NCI-H187 (cell line): ENCODE results near the gene NOC2L.
"Not testable (repeated sequence)": the region's sequence is repeated elsewhere in the genome, so short reads cannot be mapped to it uniquely, and the experiment has no call there.

Experiments used
- DNase-seq, 2 experiments: peaks; one replicate each; lab custom pipeline; 2025; lab: John Stamatoyannopoulos, UW

NOC2L gene

DNA sequence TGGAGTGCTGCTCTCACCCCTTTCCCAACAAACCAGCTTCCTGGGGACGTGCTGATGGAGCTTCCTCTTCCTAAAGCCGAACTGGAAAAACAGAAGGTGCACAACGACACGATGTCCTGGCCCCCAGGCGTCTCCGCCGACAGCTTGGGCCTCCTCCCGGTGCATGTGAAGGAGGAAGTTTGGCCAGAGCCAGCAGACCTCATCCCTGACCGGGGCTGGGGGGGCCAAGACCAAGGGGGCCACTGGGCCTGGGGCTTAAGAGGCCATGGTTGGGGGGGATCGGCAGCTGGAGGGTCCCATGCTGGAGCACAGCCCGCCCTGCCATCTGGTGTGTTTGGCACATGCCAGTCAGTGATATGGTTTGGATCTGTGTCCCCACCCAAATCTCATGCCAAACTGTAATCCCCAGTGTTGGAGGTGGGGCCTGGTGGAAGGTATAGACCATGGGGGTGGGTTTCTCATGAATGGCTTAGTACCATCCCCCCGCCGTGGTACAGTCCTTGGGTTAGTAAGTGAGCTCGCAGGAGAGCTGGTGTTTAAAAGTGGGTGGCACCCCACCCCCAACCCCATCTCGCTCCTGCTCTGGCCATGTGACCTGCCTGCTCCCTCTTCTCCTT lies 34.4 kb upstream of the NOC2L start:
- no peak for DNase-seq

DNA sequence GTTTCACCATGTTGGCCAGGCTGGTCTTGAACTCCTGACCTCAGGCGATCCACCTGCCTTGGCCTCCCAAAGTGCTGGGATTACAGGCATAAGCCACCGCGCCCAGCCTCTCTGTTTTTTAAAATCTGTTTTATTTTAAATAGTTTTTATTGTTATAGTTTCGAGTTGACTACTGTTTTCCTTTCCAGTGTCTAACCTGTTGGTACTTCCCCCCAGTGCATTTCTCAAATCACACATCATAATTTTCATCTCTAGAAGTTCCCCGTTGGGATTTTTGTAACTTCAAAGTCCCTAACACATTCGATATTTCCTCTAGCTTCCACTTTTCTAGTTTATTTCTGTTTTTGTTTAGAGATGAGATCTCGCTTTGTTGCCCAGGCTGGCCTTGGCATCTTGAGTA lies 33.3 kb upstream of the NOC2L start:
- no peak for DNase-seq

- DNase-seq = no peak
Observed at GRCh38 chr1:991895-992294, 32.8 kb upstream of the NOC2L start.

DNA sequence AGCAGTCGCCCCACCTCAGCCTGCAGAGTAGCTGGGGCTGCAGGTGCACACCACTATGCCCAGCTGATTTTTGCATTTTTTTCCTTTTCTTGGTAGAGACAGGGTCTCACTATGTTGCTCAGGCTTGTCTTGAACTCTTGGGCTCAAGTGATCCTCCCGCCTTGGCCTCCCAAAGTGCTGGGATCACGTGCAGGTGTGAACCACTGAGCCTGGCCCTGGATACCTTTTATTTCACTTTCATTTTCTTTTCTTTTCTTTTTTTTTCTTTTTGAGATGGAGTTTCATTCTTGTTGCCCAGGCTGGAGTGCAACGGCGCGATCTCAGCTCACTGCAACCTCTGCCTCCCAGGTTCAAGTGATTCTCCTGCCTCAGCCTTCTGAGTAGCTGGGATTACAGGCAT lies 32.2 kb upstream of the NOC2L start:
- DNase-seq = not testable (repeated sequence)

DNA sequence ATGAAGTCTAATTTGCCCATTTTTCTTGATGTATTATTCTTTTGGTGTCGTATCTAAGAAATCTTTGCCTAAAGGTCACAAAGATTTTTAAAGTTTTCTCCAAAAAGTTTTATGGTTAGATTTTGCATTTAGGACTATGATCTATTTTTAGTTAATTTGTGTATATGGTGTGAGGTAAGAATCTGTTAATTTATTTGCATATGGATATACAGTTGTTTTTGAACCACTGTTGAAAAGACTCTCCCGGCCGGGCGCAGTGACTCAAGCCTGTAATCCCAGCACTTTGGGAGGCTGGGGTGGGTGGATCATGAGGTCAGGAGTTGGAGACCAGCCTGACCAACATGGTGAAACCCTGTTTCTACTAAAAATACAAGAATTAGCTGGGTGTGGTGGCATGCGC lies 29.0 kb upstream of the NOC2L start:
- not testable (repeated sequence) for DNase-seq

- DNase-seq = no peak
Observed at GRCh38 chr1:985126-985525, 26.1 kb upstream of the NOC2L start.

DNA sequence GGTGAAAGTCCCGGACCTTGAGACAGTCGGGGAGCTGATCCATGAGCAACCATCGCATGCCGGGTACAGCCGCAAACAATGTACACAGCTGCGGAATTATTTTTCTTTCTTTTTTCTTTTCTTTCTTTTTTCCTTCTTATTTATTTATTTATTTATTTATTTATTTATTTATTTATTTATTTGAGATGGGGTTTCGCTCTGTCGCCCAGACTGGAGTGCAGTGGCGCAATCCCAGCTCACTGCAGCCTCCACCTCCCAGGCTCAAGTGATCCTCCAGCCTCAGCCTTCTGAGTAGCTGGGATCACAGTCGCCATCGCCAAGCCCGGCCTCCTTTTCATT lies 25.4 kb upstream of the NOC2L start:
- no peak for DNase-seq

DNA sequence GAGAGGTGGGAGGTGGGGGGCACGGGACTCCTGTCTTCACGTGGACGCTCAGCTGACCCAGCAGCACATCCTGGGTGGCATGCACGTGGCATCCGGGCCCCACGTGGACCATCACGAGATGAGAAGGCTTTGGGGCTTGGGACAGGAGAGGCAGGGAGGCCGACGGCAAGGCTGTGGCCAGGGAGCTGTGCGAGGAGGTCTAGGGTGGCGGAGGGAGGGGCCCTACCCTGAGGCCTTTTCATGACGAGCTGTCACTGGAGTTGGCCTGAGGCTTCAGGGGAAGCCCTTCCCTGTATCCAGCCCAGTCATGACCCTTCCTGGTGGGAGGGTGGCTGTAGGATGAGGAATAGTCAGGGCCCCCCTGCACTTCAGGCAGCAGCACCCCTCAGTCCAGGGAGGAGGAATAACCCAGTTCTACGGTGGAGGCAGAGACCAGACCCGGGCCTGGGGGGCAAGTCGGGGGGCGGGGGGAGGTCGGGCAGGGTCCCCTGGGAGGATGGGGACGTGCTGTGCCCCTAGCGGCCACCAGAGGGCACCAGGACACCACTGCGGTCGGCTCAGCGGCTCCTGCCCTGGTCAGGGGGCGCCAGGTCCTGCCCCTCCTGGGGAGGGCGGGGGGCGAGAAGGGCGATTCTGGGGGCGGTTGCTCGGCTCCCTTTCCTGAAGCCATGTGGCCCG lies 24.9 kb upstream of the NOC2L start:
- DNase-seq = no peak

GRCh38 chr1:982765-983436 lies 23.8 kb upstream of the NOC2L start:
- DNase-seq = no peak

DNA sequence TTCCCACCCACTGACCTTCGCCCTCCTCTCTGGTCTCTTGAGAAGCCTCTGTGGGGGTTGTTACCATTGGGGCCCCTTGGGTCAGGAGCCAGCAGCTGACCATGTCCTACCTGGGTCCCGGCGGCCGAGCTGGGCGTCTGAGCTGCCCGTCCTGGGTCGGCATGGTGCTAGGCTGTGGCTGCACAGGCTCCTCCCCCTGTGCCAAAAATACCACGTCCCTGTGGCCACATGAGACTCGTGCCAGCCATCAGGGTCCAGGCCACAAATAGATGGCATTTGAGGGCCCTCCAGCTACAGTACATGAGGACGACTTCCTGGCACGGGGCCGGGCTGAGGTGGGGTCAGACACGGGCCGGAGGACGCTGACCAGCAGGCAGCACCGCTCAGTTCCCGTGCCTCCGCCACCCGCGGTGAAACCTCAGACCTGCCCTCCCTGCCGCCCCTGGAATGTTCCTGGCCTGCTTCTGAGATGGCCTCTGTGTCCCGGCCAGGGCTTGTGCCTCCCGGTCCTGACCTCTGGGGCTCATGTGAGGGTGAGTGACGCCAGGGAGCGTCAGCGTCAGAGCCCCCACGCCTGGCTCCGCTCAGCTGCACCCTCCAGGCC lies 23.0 kb upstream of the NOC2L start, which contains the start of gene PERM1:
Gene PERM1, minus strand, starts transcription at position 139 of the 604 bp plus-strand sequence. CDS start 1,064 bp downstream, outside the sequence.
- DNase-seq = no peak

- DNase-seq = no peak
Observed at GRCh38 chr1:981491-981954, 22.5 kb upstream of the NOC2L start.

- no peak for DNase-seq
Observed at GRCh38 chr1:980602-981395, 21.7 kb upstream of the NOC2L start.

GRCh38 chr1:980137-980571 lies 21.1 kb upstream of the NOC2L start:
- no peak for DNase-seq

- no peak for DNase-seq
Observed at GRCh38 chr1:979744-980072, 20.7 kb upstream of the NOC2L start.

DNA sequence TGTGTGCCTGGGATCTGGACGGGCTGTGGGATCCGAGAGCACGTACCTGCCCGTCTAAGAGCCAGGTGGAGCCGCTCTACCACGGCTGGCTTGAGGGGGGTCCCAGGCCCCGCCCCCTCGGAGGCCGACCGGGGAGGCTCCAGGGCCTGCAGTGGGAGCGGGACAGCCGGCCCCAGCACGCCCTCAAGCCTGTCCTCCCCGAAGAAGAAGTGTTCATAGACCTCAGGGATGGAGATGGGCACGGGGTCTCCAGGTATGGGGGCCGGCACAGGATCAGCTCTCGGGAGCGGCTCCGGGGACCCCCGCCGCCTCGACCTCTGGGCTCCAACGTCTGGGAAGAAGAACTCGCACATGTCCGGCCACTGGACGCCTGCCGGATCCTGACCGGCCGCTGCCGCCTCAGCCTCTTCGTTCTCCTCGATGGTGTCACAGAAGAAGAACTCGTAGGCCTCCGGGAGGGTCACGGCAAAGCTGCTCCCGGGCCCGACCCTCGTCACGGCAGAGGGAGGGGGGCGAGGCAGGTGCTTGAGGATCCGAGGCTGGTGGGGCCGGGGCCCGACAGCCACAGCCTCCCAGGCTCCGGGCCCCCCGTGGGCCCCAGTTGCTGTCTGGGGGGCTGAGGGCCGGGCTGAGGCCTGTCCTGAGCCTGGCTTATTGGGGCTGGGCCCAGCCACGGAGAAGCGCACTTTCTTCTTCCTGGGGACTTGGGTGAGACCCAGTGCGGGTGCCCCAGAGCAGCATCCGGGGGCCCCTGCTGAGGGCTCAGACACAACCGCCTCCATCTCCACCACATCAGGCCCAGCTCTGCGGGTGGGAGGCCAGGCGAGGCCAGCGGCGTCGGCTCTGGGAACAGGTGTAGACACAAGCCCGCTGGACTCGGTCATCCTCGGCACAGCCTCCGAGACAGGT lies 20.0 kb upstream of the NOC2L start:
- DNase-seq = no peak

DNA sequence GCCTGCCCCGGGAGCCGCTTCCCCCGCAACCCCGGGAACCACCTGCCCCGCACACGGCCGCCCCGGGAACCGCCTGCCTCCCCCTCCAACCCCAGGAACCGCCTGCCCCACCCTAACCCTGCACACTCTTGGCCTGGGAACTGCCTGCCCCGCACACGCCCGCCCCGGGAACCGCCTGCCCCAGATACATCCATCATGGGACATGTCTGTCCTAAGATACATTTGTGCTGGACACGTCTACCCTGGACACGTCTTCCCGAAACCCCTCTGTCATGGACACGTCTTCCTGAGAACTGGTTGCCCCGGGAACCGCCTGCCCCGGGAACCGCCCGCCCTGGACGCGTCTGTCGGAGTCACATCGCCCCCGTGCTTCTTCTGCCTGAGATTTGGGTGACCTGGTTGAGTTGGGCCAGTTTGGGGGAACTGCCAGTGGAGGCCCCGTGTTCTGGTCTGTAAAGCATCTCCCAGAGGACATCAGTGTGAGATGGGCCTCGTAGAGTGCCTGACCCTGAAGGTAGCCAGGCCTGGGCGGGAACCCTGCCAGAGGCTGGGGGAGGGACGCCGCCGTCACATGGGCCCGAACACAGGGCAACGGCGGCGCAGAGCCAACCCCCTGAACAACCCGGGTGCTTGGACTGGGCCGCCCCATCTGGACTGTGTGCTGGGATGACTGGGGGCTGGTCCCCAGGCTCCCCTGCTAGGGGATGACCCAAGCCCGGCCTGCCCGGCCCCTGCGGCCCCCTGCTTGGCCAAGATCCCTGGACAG lies 19.2 kb upstream of the NOC2L start:
- DNase-seq = no peak

DNA sequence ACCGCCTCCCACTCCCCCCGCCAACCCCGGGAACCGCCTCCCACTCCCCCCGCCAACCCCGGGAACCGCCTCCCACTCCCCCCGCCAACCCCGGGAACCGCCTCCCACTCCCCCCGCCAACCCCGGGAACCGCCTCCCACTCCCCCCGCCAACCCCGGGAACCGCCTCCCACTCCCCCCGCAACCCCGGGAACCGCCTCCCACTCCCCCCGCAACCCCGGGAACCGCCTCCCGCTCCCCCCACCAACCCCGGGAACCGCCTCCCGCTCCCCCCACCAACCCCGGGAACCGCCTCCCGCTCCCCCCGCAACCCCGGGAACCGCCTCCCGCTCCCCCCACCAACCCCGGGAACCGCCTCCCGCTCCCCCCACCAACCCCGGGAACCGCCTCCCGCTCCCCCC lies 17.7 kb upstream of the NOC2L start:
- DNase-seq = not testable (repeated sequence)

DNA sequence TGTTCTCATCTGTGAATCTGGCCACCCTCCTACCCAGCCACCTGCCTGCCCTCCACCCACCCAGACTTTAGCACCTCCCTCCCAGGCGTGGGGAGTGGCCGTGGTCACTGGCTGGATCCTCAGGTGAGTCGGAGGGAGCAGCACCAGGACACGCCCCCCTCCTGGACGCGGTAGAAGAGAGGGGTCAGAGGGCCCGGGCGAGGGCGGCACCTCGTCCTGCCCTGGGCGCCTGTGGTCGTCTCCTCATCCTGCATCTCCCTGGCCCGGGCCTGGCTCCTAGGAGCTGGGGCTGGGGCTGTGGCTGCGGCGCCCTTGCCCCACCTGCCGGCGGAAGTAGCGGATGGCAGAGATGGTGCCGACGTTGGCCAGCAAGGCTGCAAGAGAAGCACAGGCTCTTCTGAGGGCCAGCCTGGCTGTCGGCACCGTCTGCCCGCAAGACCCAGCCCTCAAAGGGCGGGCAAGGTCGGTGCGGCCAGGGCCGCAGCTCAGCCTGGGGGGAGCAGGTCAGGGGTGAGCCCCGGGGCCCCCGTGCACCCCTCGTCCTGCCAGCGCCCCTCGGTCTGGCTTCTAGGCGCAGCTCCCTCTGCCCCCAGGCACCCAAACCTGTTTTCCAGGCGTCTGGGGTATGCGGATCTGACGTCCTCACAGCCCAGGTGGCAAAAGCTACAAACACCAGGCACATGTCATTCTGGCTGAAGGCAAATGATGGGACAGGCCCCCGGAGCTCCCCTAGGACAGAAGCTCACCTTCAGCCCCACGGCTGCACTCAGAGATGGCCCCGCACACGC lies 17.0 kb upstream of the NOC2L start:
- DNase-seq = peak; percentile 40 to 56

DNA sequence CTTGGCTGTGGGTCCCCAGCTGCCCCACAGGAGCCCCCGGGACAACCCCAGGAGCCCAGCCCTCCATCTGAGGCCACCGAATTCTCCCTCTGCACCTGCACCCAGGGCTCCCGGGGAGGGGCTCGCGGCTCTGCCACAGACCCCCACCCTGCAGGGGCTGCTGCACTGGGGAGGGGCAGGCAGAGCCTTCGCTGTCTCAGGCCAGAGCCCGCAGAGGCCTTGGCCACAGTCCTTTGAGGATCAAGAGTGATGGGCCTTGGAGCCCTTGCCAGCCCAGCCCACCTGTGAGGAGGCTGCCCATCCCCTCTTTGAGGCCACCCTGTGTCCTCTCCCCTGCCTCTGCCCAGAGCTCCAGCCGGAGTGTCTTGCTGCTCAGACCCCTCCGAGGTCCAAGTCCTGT lies 16.3 kb upstream of the NOC2L start:
- no peak for DNase-seq
